ENCODE results near the gene PDK4. TPM values are rescaled to one million over a fixed set of nuclear protein-coding genes. Genes with fewer than 3 reads are reported as not detected.

PDK4 gene
- total RNA-seq, 4 donors from 2014 or later: 84.2 to 975 (median 104) TPM

DNA sequence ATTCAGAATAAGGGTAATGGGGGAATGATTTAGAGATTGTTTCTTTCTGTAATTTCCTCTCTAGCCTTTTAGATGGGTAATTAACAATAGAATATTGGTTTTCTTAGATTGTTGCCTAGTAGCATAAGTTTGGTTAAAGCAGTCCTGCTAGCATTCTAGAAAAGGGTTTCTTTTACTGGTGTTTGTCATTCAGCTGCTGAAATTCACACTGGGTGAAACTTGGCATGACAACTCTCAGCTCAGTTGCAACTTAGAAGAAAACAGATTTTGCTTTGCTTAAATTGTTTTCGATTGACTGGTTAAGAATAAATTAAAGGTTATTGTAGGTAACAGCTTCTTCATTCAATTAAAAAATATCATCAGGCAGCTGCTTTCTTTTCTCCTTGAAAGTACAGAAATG is 25.1 kb upstream of the PDK4 start:
- TF ChIP-seq POLR2A (IDR thresholded peaks at IDR 0.05): no peak
- no peak for TF ChIP-seq EP300 (IDR thresholded peaks at IDR 0.05)
- no peak for TF ChIP-seq POLR2AphosphoS5 (IDR thresholded peaks at IDR 0.05)
- TF ChIP-seq, protein P1, sequence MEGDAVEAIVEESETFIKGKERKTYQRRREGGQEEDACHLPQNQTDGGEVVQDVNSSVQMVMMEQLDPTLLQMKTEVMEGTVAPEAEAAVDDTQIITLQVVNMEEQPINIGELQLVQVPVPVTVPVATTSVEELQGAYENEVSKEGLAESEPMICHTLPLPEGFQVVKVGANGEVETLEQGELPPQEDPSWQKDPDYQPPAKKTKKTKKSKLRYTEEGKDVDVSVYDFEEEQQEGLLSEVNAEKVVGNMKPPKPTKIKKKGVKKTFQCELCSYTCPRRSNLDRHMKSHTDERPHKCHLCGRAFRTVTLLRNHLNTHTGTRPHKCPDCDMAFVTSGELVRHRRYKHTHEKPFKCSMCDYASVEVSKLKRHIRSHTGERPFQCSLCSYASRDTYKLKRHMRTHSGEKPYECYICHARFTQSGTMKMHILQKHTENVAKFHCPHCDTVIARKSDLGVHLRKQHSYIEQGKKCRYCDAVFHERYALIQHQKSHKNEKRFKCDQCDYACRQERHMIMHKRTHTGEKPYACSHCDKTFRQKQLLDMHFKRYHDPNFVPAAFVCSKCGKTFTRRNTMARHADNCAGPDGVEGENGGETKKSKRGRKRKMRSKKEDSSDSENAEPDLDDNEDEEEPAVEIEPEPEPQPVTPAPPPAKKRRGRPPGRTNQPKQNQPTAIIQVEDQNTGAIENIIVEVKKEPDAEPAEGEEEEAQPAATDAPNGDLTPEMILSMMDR (IDR thresholded peaks at IDR 0.05): no peak
- Histone ChIP-seq H3K27ac (no peak overlapping the region), H3K4me1 (no peaks in the 10 kb centered on the region), H3K36me3 (no peaks in the 10 kb centered on the region), H3K9me3 (no peaks in the 10 kb centered on the region), H3K4me3 (no peak overlapping the region), H3K27me3 (no peaks in the 10 kb centered on the region)
- WGBS: 66% methylated on average over 1 of the region's 1 CpG
- DNase-seq (ENCODE audit: low spot score in 2 of 2): no peak

DNA sequence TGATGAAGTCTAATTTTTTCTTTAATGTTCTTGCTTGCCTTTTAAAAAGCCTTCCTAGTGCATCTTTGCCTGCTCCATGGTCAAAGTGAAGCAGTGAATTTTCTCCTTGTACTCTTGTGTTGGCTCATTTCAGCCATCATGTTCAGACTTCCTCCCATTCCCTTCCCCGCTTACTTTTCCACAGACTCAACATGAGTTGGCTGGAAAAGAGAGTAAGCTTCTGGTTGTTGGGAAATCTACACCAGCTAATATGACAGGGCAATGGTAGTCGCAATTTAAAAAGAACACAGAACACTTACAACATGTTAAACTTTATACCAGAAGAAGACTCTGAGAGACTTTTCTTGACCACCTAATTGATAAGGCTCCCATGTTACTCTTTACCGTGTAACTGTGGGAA is 24.3 kb upstream of the PDK4 start:
- Histone ChIP-seq H3K9me3 (no peaks in the 10 kb centered on the region), H3K4me3 (no peak overlapping the region), H3K4me1 (no peaks in the 10 kb centered on the region), H3K27ac (no peak overlapping the region), H3K36me3 (no peaks in the 10 kb centered on the region), H3K27me3 (no peaks in the 10 kb centered on the region)
- TF ChIP-seq, protein P1 (IDR thresholded peaks at IDR 0.05): no peak
- TF ChIP-seq POLR2A (IDR thresholded peaks at IDR 0.05) (no peak), POLR2AphosphoS5 (IDR thresholded peaks at IDR 0.05) (no peak), EP300 (IDR thresholded peaks at IDR 0.05) (no peak)
- DNase-seq (ENCODE audit: low spot score in 2 of 2): no peak
- 85% methylated on average over 3 of the region's 3 CpGs for WGBS

DNA sequence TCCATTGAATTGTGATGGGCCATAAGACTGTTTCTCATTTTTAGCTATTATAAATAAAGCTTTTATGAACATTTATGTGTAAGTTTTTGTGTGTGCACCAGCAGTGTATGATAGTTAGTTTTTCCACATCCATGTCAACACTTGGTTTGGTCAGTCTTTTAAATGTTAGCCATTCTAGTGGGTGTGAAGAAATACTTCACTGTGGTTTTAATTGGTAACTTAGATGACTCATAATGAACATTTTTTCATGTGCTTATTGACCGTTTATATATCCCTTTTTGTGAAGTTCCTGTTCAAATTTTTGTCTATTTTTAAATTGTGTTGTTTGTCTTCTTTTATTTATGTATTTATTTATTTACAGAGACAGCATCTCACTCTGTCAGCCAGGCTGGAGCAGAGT is 23.6 kb upstream of the PDK4 start:
- no peak for DNase-seq (ENCODE audit: low spot score in 2 of 2)
- H3K4me1 ChIP-seq: no peaks in the 10 kb centered on the region
- WGBS: 54% methylated on average over 1 of the region's 1 CpG
- H3K4me3 ChIP-seq: no peak overlapping the region
- no peaks in the 10 kb centered on the region for H3K36me3 ChIP-seq
- H3K9me3 ChIP-seq: no peaks in the 10 kb centered on the region
- H3K27ac ChIP-seq: no peak overlapping the region
- TF ChIP-seq POLR2A (IDR thresholded peaks at IDR 0.05): no peak
- TF ChIP-seq EP300 (IDR thresholded peaks at IDR 0.05): no peak
- no peak for TF ChIP-seq POLR2AphosphoS5 (IDR thresholded peaks at IDR 0.05)
- TF ChIP-seq, protein P1 (IDR thresholded peaks at IDR 0.05): no peak
- no peaks in the 10 kb centered on the region for H3K27me3 ChIP-seq

DNA sequence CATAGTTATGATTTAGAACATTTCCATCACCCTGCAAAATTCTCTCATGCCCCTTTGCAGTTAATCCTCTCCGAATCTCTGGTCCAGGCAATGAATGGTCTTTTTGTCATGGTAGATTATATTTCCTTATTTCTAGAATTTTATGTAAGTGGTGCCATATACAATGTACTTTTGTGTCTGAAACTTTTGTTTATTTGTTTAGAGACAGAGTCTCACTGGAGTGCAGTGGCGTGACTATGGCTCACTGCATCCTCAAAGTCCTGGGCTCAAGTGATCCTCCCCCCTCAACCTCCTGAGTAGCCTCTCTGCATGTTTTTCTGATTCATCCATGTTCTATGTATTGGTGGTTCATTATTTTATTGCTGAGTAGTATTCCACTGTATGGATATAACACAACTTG is 23.2 kb upstream of the PDK4 start:
- no peak for DNase-seq (ENCODE audit: low spot score in 2 of 2)
- TF ChIP-seq POLR2AphosphoS5 (IDR thresholded peaks at IDR 0.05) (no peak), POLR2A (IDR thresholded peaks at IDR 0.05) (no peak), EP300 (IDR thresholded peaks at IDR 0.05) (no peak)
- TF ChIP-seq, protein P1 (IDR thresholded peaks at IDR 0.05): no peak
- no peaks in the 10 kb centered on the region for H3K4me1 ChIP-seq
- 86% methylated on average over 2 of the region's 2 CpGs for WGBS
- no peak overlapping the region for H3K27ac ChIP-seq
- no peaks in the 10 kb centered on the region for H3K36me3 ChIP-seq
- no peak overlapping the region for H3K4me3 ChIP-seq
- H3K27me3 ChIP-seq: no peaks in the 10 kb centered on the region
- no peaks in the 10 kb centered on the region for H3K9me3 ChIP-seq

DNA sequence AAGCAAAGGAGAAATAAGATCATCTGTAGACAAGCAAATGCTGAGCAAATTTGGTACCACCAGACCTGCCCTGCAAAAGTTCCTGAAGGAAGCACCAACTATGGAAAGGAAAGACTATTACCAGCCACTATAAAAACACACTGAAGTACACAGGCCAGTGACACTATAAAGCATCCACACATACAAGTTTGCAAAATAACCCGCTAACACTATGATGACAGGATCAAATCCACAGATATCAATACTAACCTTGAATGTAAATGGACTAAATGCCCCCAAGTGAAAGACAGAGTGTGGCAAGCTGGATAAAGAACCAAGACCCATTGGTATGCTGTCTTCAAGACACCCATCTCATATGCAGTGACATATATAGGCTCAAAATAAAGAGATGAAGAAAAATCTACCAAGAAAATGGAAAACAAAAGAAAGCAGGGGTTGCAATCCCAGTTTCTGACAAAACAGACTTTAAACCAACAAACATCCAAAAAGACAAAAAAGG is 18.2 kb upstream of the PDK4 start:
- H3K9me3 ChIP-seq: no peaks in the 10 kb centered on the region
- no peak overlapping the region for H3K4me3 ChIP-seq
- no peak for TF ChIP-seq POLR2AphosphoS5 (IDR thresholded peaks at IDR 0.05)
- TF ChIP-seq EP300 (IDR thresholded peaks at IDR 0.05): no peak
- no peak for TF ChIP-seq POLR2A (IDR thresholded peaks at IDR 0.05)
- TF ChIP-seq, protein P1 (IDR thresholded peaks at IDR 0.05): no peak
- no peaks in the 10 kb centered on the region for H3K27me3 ChIP-seq
- DNase-seq (ENCODE audit: low spot score in 2 of 2): no peak
- H3K36me3 ChIP-seq: no peaks in the 10 kb centered on the region
- H3K27ac ChIP-seq: no peak overlapping the region
- peaks cover 16% of the 10 kb centered on the region for H3K4me1 ChIP-seq
- 100% methylated on average over 1 of the region's 1 CpG for WGBS
